K562 (cell line): Measurements from ENCODE around the gene NRG3.

Experiments used
- DPF2 ChIP-seq: fragments of 450-650 bp; IDR thresholded peaks from 2 replicates; pipeline ENCODE4 v1.6.1; 2016
- EZH2 ChIP-seq: IDR thresholded peaks from 2 replicates; pipeline ENCODE4 v1.6.1; 2012; ENCODE audit warnings: low read depth, mild to moderate bottlenecking, inconsistent platforms, low read length, borderline replicate concordance
- FOXA1 ChIP-seq: fragments of 450-650 bp; IDR thresholded peaks from 2 replicates; pipeline ENCODE4 v1.6.1; 2016; ENCODE audit warnings: mild to moderate bottlenecking, borderline replicate concordance
- KDM4B ChIP-seq, 2 experiments: fragments of 450-650 bp in 1 of 2; sonication (generic) in 1 of 2; IDR thresholded peaks; 2 replicates each; pipeline ENCODE4 v1.6.1; 2016 to 2017; ENCODE audit warnings: borderline replicate concordance in 2 of 2, antibody characterized with exemption in 1 of 2, low read depth in 1 of 2, mild to moderate bottlenecking in 1 of 2
- MXI1 ChIP-seq: IDR thresholded peaks from 2 replicates; pipeline ENCODE4 v1.6.1; 2011; ENCODE audit warnings: low read depth, mild to moderate bottlenecking, improper control_type of control experiment, low read length
- RB1 ChIP-seq: fragments of 450-650 bp; IDR thresholded peaks from 2 replicates; pipeline ENCODE4 v1.6.1; 2017; ENCODE audit warnings: low read depth, mild to moderate bottlenecking
- TF ChIP-seq, protein P1 (sequence below): sonication (generic); formaldehyde crosslinking; IDR thresholded peaks from 2 replicates; pipeline ENCODE4 v1.8.0; 2023; ENCODE audit warnings: missing genetic modification reagents, mild to moderate bottlenecking, borderline replicate concordance

GRCh38 chr10:82683945-82684344, 809.0 kb downstream of the NRG3 start:
- no peak for TF ChIP-seq FOXA1
- TF ChIP-seq KDM4B (IDR thresholded peaks at IDR 0.05; ENCODE audit: borderline replicate concordance in 2 of 2, low read depth in 1 of 2) = no peak
- no peak for TF ChIP-seq MXI1
- no peak for TF ChIP-seq RB1
- TF ChIP-seq, protein P1, sequence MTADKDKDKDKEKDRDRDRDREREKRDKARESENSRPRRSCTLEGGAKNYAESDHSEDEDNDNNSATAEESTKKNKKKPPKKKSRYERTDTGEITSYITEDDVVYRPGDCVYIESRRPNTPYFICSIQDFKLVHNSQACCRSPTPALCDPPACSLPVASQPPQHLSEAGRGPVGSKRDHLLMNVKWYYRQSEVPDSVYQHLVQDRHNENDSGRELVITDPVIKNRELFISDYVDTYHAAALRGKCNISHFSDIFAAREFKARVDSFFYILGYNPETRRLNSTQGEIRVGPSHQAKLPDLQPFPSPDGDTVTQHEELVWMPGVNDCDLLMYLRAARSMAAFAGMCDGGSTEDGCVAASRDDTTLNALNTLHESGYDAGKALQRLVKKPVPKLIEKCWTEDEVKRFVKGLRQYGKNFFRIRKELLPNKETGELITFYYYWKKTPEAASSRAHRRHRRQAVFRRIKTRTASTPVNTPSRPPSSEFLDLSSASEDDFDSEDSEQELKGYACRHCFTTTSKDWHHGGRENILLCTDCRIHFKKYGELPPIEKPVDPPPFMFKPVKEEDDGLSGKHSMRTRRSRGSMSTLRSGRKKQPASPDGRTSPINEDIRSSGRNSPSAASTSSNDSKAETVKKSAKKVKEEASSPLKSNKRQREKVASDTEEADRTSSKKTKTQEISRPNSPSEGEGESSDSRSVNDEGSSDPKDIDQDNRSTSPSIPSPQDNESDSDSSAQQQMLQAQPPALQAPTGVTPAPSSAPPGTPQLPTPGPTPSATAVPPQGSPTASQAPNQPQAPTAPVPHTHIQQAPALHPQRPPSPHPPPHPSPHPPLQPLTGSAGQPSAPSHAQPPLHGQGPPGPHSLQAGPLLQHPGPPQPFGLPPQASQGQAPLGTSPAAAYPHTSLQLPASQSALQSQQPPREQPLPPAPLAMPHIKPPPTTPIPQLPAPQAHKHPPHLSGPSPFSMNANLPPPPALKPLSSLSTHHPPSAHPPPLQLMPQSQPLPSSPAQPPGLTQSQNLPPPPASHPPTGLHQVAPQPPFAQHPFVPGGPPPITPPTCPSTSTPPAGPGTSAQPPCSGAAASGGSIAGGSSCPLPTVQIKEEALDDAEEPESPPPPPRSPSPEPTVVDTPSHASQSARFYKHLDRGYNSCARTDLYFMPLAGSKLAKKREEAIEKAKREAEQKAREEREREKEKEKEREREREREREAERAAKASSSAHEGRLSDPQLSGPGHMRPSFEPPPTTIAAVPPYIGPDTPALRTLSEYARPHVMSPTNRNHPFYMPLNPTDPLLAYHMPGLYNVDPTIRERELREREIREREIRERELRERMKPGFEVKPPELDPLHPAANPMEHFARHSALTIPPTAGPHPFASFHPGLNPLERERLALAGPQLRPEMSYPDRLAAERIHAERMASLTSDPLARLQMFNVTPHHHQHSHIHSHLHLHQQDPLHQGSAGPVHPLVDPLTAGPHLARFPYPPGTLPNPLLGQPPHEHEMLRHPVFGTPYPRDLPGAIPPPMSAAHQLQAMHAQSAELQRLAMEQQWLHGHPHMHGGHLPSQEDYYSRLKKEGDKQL (CRISPR knock-in tag) = no peak
- TF ChIP-seq EZH2 = no peak
- no peak for TF ChIP-seq DPF2
